ENCODE results near the gene MAPK9.

Gene MAPK9

DNA sequence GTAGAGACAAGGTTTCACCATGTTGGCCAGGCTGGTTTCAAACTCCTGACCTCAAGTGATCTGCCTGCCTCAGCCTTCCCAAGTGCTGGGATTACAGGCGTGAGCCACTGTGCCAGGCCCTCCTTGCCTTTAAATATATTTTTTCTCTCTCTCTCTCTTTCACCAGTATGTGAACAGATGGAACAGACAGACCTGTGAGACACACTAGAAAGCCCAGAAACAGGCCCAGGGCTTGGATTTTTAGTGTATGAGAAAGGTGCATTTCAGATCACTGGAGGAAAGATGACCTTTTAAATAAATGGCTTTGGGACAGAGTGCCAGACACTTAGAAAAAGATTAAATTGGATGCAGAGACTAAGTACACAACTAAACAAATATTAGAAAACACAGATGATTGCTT lies 86.0 kb downstream of the MAPK9 start:
- DNase-seq (ENCODE audit: low read depth in 2 of 2): no peak

DNA sequence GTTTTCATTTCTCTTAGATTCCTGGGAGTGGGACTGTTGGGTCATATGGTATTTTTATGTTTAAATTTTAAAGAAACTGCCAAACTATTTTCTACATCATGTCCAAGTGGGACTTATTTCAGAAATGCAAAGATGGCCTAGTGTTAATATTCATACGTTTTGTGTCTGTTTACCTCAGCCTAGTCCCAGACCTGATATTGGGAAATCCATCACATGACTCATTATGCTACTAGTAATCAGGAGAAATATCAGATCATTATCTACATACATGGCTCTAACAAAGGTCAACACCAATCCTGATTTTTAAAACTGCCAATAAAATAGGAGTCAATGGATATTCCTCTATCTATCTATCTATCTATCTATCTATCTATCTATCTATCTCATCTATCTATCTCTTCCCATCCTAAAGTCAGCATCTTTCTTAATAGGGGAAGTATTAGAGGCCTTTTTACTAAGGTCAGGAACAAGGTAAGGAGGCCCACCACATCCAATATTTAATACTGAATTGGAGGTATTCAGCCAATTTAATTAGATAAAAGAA lies 87.5 kb downstream of the MAPK9 start:
- DNase-seq (ENCODE audit: low read depth in 2 of 2): no peak

DNA sequence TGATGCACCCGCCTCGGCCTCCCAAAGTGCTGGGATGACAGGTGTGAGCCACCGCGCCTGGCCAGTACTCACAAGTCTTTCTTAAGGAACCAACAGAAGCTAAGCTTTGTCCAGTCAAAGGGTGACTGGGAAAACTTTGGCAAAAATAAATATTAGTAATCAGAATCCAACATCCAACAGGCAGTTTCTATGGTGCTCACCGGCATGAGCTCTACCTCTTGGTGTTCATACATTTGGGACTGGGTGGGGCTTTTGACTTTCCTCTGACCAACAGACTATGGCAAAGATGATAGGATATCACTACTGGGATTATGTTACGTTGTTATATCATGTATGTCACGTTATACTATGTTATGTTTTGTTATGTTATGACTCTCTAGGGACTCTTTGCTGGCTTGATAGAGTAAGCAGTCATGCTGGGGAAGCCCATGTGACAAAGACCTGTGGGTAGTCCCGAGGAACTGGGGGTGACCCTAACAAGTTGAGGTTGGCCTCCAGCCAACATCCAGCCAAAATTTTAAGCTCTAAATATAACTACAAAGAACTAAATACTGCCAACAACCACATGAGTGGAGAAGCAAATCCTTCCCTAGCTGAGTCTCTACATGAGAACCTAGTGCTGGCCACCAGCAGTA lies 88.8 kb downstream of the MAPK9 start:
- DNase-seq (ENCODE audit: low read depth in 2 of 2): no peak

GRCh38 chr5:180201051-180201987 lies 90.6 kb downstream of the MAPK9 start:
- DNase-seq (ENCODE audit: low read depth in 2 of 2): no peak

GRCh38 chr5:180199390-180199789 lies 92.5 kb downstream of the MAPK9 start:
- DNase-seq (ENCODE audit: low read depth in 2 of 2): no peak

DNA sequence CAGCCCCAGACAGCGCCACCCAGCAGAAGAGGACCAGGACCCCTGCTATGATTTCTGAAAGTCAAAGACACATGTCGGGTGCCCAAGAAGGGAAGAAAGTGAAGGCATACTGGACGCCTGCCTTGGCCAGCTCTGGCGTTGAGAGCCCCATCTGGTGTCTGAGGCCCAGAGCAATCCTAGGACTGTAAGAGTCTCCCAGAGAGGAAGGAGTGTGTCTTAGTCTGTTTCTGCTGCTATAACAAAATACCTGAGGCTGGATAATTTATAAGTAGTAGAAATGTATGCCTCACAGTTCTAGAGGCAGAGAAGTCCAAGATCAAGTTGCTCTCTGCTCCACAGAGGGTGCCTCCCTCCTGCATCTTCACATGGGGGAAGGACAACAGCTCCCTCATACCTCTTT lies 93.7 kb downstream of the MAPK9 start:
- no peak for DNase-seq (ENCODE audit: low read depth in 2 of 2)

GRCh38 chr5:180197016-180197702 lies 94.7 kb downstream of the MAPK9 start:
- DNase-seq (ENCODE audit: low read depth in 2 of 2): no peak

GRCh38 chr5:180194410-180195345 lies 97.2 kb downstream of the MAPK9 start:
- no peak for DNase-seq (ENCODE audit: low read depth in 2 of 2)

DNA sequence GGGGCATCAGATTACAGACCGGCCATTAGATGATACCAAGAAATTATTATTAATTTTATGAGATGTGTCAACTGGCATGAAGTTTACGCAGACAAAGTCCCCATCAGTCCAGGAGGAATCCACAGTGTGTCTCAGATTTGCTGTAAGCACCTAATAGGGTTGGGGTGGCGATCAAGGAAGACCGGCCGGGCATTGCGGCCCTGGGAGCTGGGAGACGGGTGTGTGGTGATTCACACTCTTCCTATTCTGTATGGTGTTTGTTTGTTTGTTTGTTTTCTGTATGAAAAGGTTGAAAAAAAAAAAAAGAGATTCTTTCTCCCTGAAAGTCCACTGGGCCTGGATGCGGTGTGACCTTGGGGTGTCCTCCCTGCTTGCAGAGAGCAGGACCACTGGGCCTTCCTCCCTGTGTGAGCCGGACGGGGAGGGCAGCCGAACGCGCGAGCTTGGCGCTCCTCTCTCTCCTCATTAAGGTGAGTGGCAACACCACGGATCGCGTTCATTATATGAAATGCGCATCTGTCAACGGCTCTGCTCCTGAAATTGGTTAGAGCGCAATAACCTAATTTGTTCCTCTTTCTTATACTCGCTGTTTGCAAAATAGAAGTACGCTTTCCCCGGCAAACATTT lies 98.0 kb downstream of the MAPK9 start:
- no peak for DNase-seq (ENCODE audit: low read depth in 2 of 2)

GRCh38 chr5:180191716-180192115 lies 100.2 kb downstream of the MAPK9 start:
- no peak for DNase-seq (ENCODE audit: low read depth in 2 of 2)

- no peak for DNase-seq (ENCODE audit: low read depth in 2 of 2)
These were observed 104.1 kb downstream of the MAPK9 start for GRCh38 chr5:180187767-180188166.

Measured in stimulated activated CD4-positive, alpha-beta T cell treated with anti-CD3 and anti-CD28 coated beads, Interleukin-4, amount 100 ng/mL, for 48 hours (primary cell).